Calu3 (cell line): ENCODE measurements around the gene KLHL15. TPM values are rescaled to one million over a fixed set of nuclear protein-coding genes. Genes with fewer than 3 reads are reported as not detected.

Experiments used
- BruUV-seq: library from RNA; stranded (reverse); fragments of 400-500 nt; replicated peaks from 2 replicates; lab custom pipeline; 2021; lab: Mats Ljungman, UMichigan
- CTCF ChIA-PET: fragments of 300-600 bp; sonication (Branson Sonifier 250); formaldehyde crosslinking; loops from one replicate; lab custom pipeline; 2022; ENCODE audit warnings: antibody characterized with exemption; lab: Charles Lee
- DNase-seq: peaks from one replicate; pipeline ENCODE4 v3.0.0; 2022
- H3K27ac Mint-ChIP-seq: one replicate; pipeline ENCODE4 v1.8.0; 2022; ENCODE audit warnings: mixed read lengths; ENCODE audit not compliant: unreplicated experiment
- H3K27me3 Mint-ChIP-seq: one replicate; pipeline ENCODE4 v1.8.0; 2022; ENCODE audit warnings: mixed read lengths; ENCODE audit not compliant: unreplicated experiment
- H3K36me3 Mint-ChIP-seq: one replicate; pipeline ENCODE4 v1.8.0; 2022; ENCODE audit warnings: mild to moderate bottlenecking, moderate library complexity, mixed read lengths; ENCODE audit not compliant: insufficient read depth, unreplicated experiment
- H3K4me1 Mint-ChIP-seq: one replicate; pipeline ENCODE4 v1.8.0; 2022; ENCODE audit warnings: mild to moderate bottlenecking, low read depth, mixed read lengths; ENCODE audit not compliant: unreplicated experiment
- H3K4me3 Mint-ChIP-seq: one replicate; pipeline ENCODE4 v1.8.0; 2022; ENCODE audit warnings: mild to moderate bottlenecking, low read depth, moderate library complexity, mixed read lengths; ENCODE audit not compliant: unreplicated experiment
- H3K9me3 Mint-ChIP-seq: one replicate; pipeline ENCODE4 v1.8.0; 2022; ENCODE audit warnings: low read depth, mixed read lengths; ENCODE audit not compliant: unreplicated experiment
- CTCF ChIP-seq: fragments of 200-600 bp; IDR thresholded peaks from one replicate; pipeline ENCODE4 v1.8.0; 2022; ENCODE audit warnings: antibody characterized with exemption; ENCODE audit not compliant: unreplicated experiment
- intact Hi-C: fragments of 100-400 bp; cut with micrococcal nuclease; formaldehyde crosslinking; loops from one replicate; pipeline ENCODE4 v1.10.0; 2022; ENCODE audit not compliant: unreplicated experiment
- total RNA-seq: library from RNA; stranded (reverse); gene quantifications from 2 replicates; pipeline ENCODE4 v1.2.3, GENCODE V29; 2022

KLHL15 gene
- total RNA-seq, 1 experiment from 2014 or later = 4.7 TPM

DNA sequence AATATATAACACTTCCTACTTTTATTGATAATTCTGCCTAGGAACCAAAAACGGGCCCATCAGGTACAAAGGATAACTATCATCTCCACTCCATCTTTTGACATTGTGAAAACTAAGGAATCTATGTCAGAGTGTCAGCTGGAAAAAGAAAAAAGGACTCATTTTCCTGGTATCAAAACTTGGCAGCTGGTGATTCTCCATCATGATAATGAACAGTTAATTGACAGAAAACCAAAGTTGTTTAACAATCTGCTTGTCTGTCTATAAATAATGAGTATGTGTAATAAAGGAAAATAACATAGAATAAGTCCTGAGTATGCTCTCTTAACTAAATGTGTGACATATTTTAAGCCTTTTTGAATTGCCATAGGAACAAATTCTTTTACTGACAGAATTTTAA is 87.8 kb downstream of the KLHL15 start:
- peaks cover 12% of the 10 kb centered on the region for H3K27me3 Mint-ChIP-seq

GRCh38 chrX:23938690-23939089 is 88.3 kb downstream of the KLHL15 start:
- Mint-ChIP-seq H3K4me1 (no peaks in the 10 kb centered on the region), H3K9me3 (no peaks in the 10 kb centered on the region), H3K27me3 (peaks cover 7% of the 10 kb centered on the region), H3K4me3 (no peak overlapping the region), H3K36me3 (no peaks in the 10 kb centered on the region), H3K27ac (no peak overlapping the region)
- CTCF ChIA-PET = no interaction called here
- intact Hi-C loops = no loop called here
- no peak for DNase-seq
- no TSS peak for BruUV-seq
- TF ChIP-seq CTCF = no peak

More for the DNA sequence above, 87.8 kb downstream of the KLHL15 start:
- TF ChIP-seq CTCF = no peak
- CTCF ChIA-PET = no interaction called here
- Mint-ChIP-seq H3K4me3 (no peak overlapping the region), H3K9me3 (no peaks in the 10 kb centered on the region), H3K36me3 (no peaks in the 10 kb centered on the region), H3K27ac (no peak overlapping the region), H3K4me1 (no peaks in the 10 kb centered on the region)
- intact Hi-C loops = no loop called here
- DNase-seq = no peak
- no TSS peak for BruUV-seq

DNA sequence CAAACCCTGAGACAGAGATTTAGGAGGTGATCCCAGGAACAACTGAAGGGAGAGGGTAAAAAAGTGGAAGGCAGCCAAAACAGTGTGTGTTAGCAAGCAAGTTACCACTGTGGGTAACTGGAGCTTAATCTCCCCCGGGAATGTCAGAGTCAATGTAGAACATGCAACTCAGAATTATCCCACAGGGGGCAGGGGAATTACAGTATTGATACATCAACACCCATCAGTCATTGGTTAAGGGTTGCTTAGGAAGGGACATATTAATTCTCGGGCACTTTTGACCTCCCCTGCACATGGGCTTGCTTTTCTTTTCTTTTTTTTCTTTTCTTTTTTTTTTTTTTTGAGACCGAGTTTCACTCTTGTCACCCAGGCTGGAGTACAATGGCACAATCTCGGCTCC is 89.9 kb downstream of the KLHL15 start:
- Mint-ChIP-seq H3K27me3 (no peaks in the 10 kb centered on the region), H3K4me3 (no peak overlapping the region), H3K27ac (no peak overlapping the region), H3K4me1 (no peaks in the 10 kb centered on the region), H3K9me3 (no peaks in the 10 kb centered on the region), H3K36me3 (no peaks in the 10 kb centered on the region)
- CTCF ChIA-PET = interaction anchor here (0.6 kb wide), 1 partner anchor 64 kb away, joined by 4 read pairs; no protein-coding TSS in a partner anchor
- TF ChIP-seq CTCF = no peak
- DNase-seq = no peak
- intact Hi-C loops = no loop called here
- no TSS peak for BruUV-seq

GRCh38 chrX:23936180-23936579 is 90.8 kb downstream of the KLHL15 start:
- Mint-ChIP-seq H3K27me3 (no peaks in the 10 kb centered on the region), H3K4me3 (no peak overlapping the region), H3K27ac (no peak overlapping the region), H3K36me3 (no peaks in the 10 kb centered on the region), H3K9me3 (no peaks in the 10 kb centered on the region), H3K4me1 (no peaks in the 10 kb centered on the region)
- intact Hi-C loops = no loop called here
- CTCF ChIA-PET = no interaction called here
- no peak for DNase-seq
- TF ChIP-seq CTCF = no peak
- BruUV-seq = no TSS peak
